Heart left ventricle (tissue), 16 donors: ENCODE data around the gene LYPD6B. TPM values are rescaled to one million over a fixed set of nuclear protein-coding genes. Genes with fewer than 3 reads are reported as not detected.

Experiments
- ATAC-seq, 4 donors: fragments of 200-7000 bp; cut with Tn5 transposase; one replicate each; pipeline ENCODE4 v1.9.1; 2020 to 2022; ENCODE audit warnings: moderate library complexity in 4 of 4, mild to moderate bottlenecking in 3 of 4, moderate number of reproducible peaks in 1 of 4
- DNase-seq, 5 donors: peaks; one replicate each; pipeline ENCODE4 v3.0.0-alpha.2; 2020
- H3K27ac ChIP-seq, 12 donors: fragments of 200-600 bp; sonication (generic) in 4 of 12; one replicate each; pipeline versions ENCODE4 v1.5.0 to v1.8.0; 2016 to 2022; ENCODE audit warnings: mild to moderate bottlenecking in 2 of 12
- H3K27me3 ChIP-seq, 9 donors: fragments of 200-600 bp; sonication (generic) in 2 of 9; one replicate each; pipeline versions ENCODE4 v1.5.1 to v1.8.0; 2016 to 2022; ENCODE audit warnings: mild to moderate bottlenecking in 3 of 9
- H3K36me3 ChIP-seq, 9 donors: fragments of 200-600 bp; sonication (generic) in 2 of 9; one replicate each; pipeline versions ENCODE4 v1.5.0 to v1.8.0; 2018 to 2022; ENCODE audit warnings: mild to moderate bottlenecking in 2 of 9
- H3K4me1 ChIP-seq, 12 donors: fragments of 200-600 bp; sonication (generic) in 4 of 12; one replicate each; pipeline versions ENCODE4 v1.5.0 to v1.8.0; 2016 to 2022; ENCODE audit warnings: mild to moderate bottlenecking in 3 of 12
- H3K4me3 ChIP-seq, 12 donors: fragments of 200-600 bp; sonication (generic) in 4 of 12; one replicate each; pipeline versions ENCODE4 v1.5.0 to v1.8.0; 2017 to 2022; ENCODE audit warnings: mild to moderate bottlenecking in 9 of 12, moderate library complexity in 4 of 12
- H3K9me3 ChIP-seq, 12 donors: fragments of 200-600 bp; sonication (generic) in 4 of 12; one replicate each; pipeline versions ENCODE4 v1.5.0 to v1.8.0; 2016 to 2022; ENCODE audit warnings: mild to moderate bottlenecking in 1 of 12
- POLR2A ChIP-seq, 2 donors: fragments of 450-650 bp; IDR thresholded peaks; one replicate each; pipeline ENCODE4 v1.6.1; 2017; ENCODE audit warnings: antibody characterized with exemption in 2 of 2, mild to moderate bottlenecking in 2 of 2, moderate library complexity in 2 of 2
- WGBS, 4 donors: extraction: QIAGEN DNeasy Blood & Tissue Kit in 2 of 4; methylation state at CpG; one replicate each; pipeline versions ENCODE4 v1.1.5 to v1.1.7; 2013 to 2018; 5-methylcytosine and 5-hydroxymethylcytosine counted together
- intact Hi-C, 10 donors: fragments of 100-400 bp; cut with DNase I; formaldehyde crosslinking; loops; one replicate each; pipeline versions ENCODE4 v1.11.1 to v1.14.2; 2022
- polyA plus RNA-seq, 2 donors: library from polyadenylated mRNA; stranded (reverse); fragments of 200-250 nt; gene quantifications; one replicate each; pipeline ENCODE4 v1.2.3, GENCODE V29; 2013
- total RNA-seq, 9 donors: library from RNA; depleted of rRNA in 2 of 9; stranded (reverse); fragments of >200 nt in 2 of 9; fragmentation: NEBNext Ultra II Directional in 3 of 9; extraction: Animal tissue kit (Norgen Biotek cat#: 25700) in 3 of 9; gene quantifications; one replicate each; pipeline versions ENCODE4 v1.1.0 to v1.2.4, GENCODE V29; 2016 to 2023
- TF ChIP-seq, protein P1 (sequence below), 12 donors: fragments of 200-600 bp; sonication (generic) in 4 of 12; IDR thresholded peaks; one replicate each; pipeline versions ENCODE4 v1.5.0 to v1.8.0; 2018 to 2022; ENCODE audit warnings: antibody characterized with exemption in 12 of 12, mild to moderate bottlenecking in 5 of 12
- donor health status: ischemic (EF 13 %, LVEDD 7.1; RV severe dilation, severe dysfunction).
- donor health status: healthy with polysubstance abuse.
- donor health status: DM: no; HTN: yes; CAD: no.
- donor health status: DM: no; HTN: no; CAD: no.
- donor health status: ischemic (EF 25% LVEDD 6.9; RV normal size, moderate dysfunction).
- donor health status: ischemic (EF 25% LVEDD 5.7; RV mildly dilated, moderate dysfunction).
- donor health status: healthy.
- donor health status: DM: yes; HTN: yes; CAD: no.
- donor health status: ischemic (EF 35%, LVEDD 5.7; RV mildly dilated, moderate dysfunction).
- donor health status: nonischemic (EF 11% LVEDD 7.7; RV severe dilation, severe dysfunction).
- donor health status: DM: yes; HTN: yes; CAD: no.
- donor health status: PGD.
- donor health status: ischemic (EF 29% LVEDD 5.4; RV normal size, mild dysfunction).
- donor health status: nonischemic (EF 23%, LVEDD 6.1; RV moderate dilation, normal function).

Gene LYPD6B
- total and polyA plus RNA-seq, 11 donors, result not detected

DNA sequence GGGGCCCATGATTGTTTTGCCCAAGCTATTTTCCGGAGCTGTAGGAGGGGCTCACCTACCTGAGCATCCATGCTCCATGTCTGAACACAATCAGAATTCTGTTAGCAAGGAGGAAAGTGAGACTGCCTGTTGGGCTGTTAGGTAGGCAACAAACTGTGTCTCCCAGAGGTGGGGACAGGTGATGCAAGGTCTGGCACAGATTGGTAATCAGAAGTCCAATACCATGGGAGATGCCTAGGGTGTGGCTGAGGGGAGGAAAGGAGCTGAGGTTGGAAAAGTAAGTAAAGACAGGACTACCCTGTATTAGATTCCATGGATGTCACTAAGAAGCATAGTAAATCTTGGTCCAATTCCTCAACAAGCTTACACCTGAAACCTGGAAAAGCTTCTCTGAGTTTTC is 3.0 kb downstream of the LYPD6B start:
- Histone ChIP-seq H3K27ac (no peak overlapping the region), H3K27me3 (peaks cover 10 to 43% (median 31%) of the 10 kb centered on the region in 9 donors), H3K4me1 (peaks cover 0 to 10% (median 0%) of the 10 kb centered on the region in 12 donors), H3K9me3 (peaks cover 0 to 18% (median 6%) of the 10 kb centered on the region in 12 donors), H3K4me3 (no peak overlapping the region), H3K36me3 (no peaks in the 10 kb centered on the region)
- intact Hi-C loops, result no loop called here
- ATAC-seq (no peak), DNase-seq (no peak)
- TF ChIP-seq, protein P1, sequence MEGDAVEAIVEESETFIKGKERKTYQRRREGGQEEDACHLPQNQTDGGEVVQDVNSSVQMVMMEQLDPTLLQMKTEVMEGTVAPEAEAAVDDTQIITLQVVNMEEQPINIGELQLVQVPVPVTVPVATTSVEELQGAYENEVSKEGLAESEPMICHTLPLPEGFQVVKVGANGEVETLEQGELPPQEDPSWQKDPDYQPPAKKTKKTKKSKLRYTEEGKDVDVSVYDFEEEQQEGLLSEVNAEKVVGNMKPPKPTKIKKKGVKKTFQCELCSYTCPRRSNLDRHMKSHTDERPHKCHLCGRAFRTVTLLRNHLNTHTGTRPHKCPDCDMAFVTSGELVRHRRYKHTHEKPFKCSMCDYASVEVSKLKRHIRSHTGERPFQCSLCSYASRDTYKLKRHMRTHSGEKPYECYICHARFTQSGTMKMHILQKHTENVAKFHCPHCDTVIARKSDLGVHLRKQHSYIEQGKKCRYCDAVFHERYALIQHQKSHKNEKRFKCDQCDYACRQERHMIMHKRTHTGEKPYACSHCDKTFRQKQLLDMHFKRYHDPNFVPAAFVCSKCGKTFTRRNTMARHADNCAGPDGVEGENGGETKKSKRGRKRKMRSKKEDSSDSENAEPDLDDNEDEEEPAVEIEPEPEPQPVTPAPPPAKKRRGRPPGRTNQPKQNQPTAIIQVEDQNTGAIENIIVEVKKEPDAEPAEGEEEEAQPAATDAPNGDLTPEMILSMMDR (IDR thresholded peaks at IDR 0.05), result no peak
- TF ChIP-seq POLR2A (IDR thresholded peaks at IDR 0.05), result no peak
- WGBS, 4 donors, result 85 to 94% (median 93%) methylated on average over 1 of the region's 1 CpG

DNA sequence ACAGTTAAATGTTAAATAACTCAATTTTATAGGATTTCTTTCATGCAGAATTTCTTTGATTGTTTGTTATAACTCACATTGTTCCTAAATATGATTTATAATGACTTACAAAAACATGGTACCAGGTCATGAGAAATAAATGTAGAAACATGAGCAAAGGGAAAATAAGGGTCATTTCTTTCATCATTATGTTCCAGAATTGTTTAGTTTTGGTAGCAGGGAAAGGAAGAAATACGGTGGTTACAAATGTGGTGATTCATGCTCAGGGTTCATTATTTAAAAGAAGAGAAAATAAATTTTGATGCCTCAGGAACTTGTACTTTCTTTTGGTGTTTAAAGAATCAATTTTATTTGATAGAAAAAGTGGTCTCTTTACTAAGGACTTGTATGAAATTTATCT is 4.4 kb downstream of the LYPD6B start:
- H3K4me1 ChIP-seq, result peaks cover 0 to 10% (median 0%) of the 10 kb centered on the region in 12 donors
- H3K9me3 ChIP-seq, result peaks cover 0 to 32% (median 11%) of the 10 kb centered on the region in 12 donors
- H3K36me3 ChIP-seq, result no peaks in the 10 kb centered on the region
- TF ChIP-seq, protein P1 (IDR thresholded peaks at IDR 0.05), result no peak
- TF ChIP-seq POLR2A (IDR thresholded peaks at IDR 0.05), result no peak
- WGBS, 4 donors, result 67 to 81% (median 75%) methylated on average over 1 of the region's 1 CpG
- peaks cover 6 to 31% (median 20%) of the 10 kb centered on the region in 9 donors for H3K27me3 ChIP-seq
- H3K27ac ChIP-seq, result no peak overlapping the region
- H3K4me3 ChIP-seq, result no peak overlapping the region
- intact Hi-C loops, result no loop called here
- DNase-seq (no peak), ATAC-seq (no peak)

DNA sequence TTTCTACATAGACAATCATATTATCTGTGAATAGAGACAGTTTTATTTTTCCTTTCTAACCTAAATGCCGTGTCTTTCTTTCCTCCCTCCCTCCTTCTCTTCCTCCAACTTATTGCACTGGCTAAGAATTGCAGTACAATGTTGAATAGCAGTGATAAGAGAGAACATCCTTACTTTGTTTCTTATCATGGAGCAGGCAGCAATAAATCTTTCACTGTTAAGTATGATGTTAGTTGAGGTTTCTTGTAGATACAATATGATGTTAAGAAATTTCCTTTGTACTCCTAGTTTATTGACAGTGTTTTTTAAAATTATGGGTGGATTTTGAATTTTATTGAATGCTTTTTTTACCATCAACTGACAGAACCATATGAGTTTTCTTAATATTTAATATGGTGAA is 6.0 kb downstream of the LYPD6B start:
- Histone ChIP-seq H3K4me1 (no peaks in the 10 kb centered on the region), H3K27ac (no peak overlapping the region), H3K36me3 (no peaks in the 10 kb centered on the region), H3K9me3 (peaks cover 0 to 36% (median 11%) of the 10 kb centered on the region in 12 donors), H3K27me3 (peaks cover 0 to 19% (median 3%) of the 10 kb centered on the region in 9 donors), H3K4me3 (no peak overlapping the region)
- intact Hi-C loops, result no loop called here
- TF ChIP-seq POLR2A (IDR thresholded peaks at IDR 0.05), result no peak
- TF ChIP-seq, protein P1 (IDR thresholded peaks at IDR 0.05), result no peak
- 39 to 63% (median 48%) methylated on average over 1 of the region's 1 CpG for WGBS, 4 donors
- ATAC-seq, result no peak
- DNase-seq, result no peak

DNA sequence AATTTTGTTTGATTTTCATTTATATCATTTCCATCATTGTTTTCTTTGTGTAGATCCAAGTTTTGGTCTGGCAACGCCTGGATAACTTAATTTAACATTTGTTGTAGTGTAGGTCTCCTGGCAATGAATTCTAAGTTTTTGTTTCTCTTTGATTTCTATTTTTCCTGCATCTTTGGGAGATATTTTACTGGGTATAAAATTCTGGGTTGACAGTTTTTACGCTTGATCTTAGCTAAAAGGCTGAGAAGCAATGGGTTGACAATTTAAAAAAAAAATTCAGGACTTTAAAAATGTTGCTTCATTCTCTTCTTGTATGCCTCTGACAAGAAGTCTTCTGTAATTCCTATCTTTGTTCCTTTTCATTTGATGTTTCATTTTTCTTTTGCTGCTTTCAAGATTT is 8.6 kb downstream of the LYPD6B start:
- no peak for DNase-seq
- H3K9me3 ChIP-seq, result peaks cover 0 to 36% (median 11%) of the 10 kb centered on the region in 12 donors
- TF ChIP-seq POLR2A (IDR thresholded peaks at IDR 0.05), result no peak
- H3K27ac ChIP-seq, result no peak overlapping the region
- 72 to 86% (median 79%) methylated on average over 2 of the region's 2 CpGs for WGBS, 4 donors
- peaks cover 0 to under 1% (median 0%) of the 10 kb centered on the region in 9 donors for H3K27me3 ChIP-seq
- intact Hi-C loops, result no loop called here
- H3K36me3 ChIP-seq, result no peaks in the 10 kb centered on the region
- H3K4me1 ChIP-seq, result no peaks in the 10 kb centered on the region
- no peak for ATAC-seq
- no peak overlapping the region for H3K4me3 ChIP-seq

DNA sequence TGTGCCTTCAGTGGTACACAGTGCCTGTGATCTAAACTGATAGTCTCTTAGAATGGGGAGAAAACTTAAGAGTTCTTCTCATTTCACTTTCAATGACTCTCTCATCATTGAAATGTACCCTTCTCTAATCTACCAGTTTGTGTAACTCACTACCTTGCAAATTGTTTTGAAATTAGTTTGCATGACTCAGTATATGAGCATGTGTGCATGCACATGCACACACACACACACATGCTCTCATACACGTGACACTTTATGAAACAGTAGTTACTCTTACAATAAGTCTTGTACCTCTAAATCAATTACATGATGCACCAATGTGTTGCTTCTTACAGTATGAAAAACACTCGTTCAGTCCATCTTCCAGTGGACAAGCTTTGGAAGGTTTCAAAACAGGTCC is 10.6 kb downstream of the LYPD6B start:
- no peak for DNase-seq
- WGBS, 4 donors, result 76 to 90% (median 83%) methylated on average over 2 of the region's 2 CpGs
- ATAC-seq, result no peak
- intact Hi-C loops, result no loop called here
- Histone ChIP-seq H3K27me3 (peaks cover 0 to 7% (median 0%) of the 10 kb centered on the region in 9 donors), H3K9me3 (peaks cover 0 to 36% (median 11%) of the 10 kb centered on the region in 12 donors), H3K36me3 (no peaks in the 10 kb centered on the region), H3K27ac (no peak overlapping the region), H3K4me1 (no peaks in the 10 kb centered on the region), H3K4me3 (no peak overlapping the region)
- TF ChIP-seq, protein P1 (IDR thresholded peaks at IDR 0.05), result no peak
- TF ChIP-seq POLR2A (IDR thresholded peaks at IDR 0.05), result no peak
